Measurements from ENCODE around the gene CPB1.

The CPB1 gene

DNA sequence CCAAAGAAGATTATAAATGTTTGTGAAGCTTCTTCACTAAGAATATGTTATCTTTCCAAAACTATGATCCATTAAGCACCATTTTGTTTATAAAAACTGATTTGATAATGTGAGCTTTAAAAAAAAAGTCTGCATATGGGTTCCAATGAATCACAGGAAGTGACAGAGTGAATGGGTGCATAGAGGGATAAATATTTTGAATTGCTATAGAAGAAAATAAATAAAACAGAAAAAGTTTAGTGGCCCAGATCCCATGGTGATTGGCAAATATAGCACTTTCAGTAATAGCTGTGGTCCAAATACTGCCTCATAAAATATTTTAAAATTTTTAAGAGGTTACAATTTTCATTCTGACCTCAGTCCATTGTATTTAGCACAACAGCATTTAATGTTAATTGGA lies 56.6 kb downstream of the CPB1 start:
- DNase-seq, result no peak

DNA sequence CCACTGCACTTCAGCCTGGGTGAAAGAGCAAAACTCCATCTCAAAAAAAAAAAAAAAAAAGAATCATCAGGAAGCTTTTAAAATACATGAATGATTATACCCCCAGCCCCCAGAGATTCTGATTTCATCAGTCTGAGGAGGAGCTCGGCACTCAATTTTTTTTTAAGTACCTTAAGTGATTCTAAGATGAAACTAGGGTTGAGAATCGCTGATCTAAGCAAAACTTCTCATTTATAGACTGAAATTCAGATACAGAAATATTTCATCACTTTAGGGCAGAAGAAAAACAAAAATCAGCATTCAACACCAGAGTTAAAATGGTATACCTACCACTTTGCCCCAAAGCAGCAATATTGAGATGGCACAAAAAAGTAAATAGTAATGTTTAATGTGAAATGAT lies 62.2 kb downstream of the CPB1 start:
- DNase-seq, result no peak

DNA sequence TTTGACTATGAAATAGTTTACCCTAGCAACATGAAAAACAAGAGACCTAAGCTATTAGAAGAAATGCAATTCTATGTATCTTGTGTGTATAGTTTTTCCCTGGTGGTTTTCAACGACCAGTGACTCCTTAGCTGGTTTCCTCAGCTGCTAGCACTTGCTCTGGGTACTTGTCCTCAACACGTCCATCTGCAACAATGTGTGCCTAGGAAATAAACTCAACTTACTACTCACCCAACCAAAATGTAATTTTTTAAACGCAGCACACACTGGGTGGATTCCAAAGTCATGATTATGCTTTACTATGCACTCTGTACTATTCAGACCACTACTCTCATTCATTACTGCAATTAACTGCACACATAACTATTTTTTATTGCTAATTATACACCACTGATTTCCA lies 68.5 kb downstream of the CPB1 start:
- DNase-seq, result no peak

DNA sequence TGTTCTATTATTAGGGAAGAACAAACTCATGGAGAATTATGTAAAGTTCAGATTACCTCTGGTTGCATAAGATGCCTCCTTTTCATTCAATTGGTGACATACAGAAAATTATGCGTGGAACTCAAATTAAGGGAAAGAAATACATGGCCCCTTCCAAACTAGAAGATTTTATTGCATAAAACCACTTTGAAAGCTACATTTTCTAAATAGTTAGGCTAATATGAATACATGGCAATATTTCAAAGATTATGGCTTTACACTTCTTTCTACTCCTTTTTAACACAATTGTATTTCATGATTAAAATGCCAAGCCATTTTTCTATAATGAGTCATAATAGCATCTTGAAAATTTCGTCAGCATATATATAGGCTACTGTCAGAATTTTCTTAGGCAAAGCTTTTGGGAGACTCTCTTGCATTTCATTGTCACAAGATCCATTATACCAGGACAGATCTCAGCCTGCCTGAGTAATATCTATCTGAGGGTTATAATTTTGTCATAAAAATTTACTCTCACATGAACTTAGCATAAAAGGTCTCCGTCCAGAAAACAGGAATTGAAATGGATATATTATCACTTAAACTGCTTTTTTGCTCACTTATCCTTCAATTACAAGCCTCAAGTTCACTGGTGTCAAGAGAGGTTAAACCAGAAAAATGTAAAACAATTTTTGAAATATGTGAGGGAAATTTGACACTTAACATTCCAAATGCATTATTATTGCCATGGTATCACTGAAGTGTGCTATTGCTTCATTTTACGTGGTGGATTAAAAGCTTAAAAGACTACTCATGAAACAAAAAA lies 74.6 kb downstream of the CPB1 start:
- no peak for DNase-seq

DNA sequence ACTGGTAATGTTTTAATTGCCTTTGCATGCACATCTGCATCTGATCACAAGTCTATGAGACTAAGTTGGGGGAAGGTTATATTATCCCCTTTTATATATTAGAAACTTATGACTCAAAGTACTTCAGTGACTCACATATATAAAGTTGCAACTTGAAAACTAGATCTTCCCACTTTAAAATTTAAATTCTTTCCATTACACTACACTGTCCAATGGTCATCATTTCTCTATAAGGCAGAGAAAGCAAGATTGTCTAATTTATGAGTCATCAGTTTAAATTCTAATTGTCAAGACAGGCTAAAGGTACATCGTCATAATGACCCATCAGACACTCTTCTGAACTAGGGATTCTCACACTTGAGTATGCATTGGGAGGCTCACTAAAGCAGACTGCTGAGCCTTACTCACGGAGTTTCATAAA lies 75.4 kb downstream of the CPB1 start:
- no peak for DNase-seq

DNA sequence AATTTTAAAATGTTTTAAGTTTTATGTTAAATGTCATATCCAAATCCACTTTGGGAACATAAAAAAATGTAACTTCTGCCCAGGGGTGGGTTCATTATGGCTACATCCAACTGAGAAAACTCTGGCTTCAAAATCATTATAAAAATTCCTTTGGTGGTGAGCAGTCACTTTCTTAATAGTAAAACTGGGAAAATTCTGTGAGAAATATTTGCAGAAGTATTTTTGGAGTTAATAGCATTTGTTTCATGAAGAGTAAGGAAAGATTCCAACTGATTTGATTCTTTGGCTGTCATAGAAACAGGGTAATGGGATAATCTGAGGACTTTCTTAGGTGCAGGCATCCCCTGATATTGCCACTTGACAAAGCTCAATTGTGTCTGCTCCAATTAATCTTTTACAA lies 76.3 kb downstream of the CPB1 start:
- no peak for DNase-seq

DNA sequence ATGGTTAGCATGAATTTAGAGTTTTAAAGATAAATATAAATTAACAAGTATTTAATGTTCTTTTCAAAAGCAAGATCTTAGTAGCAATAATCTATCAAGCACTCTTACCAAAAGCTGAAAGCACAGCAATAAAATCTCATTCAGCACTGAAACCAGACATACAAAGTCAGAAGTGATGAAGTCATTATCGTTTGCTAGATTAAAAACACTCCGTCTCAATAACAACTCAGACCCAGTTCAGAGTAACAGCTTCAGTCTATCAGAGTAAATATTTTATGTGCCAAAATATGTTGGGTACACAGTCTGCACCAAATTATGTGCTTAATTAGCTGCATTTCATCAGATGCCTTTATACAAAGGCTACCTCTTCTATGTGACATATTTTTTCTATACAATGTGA lies 79.1 kb downstream of the CPB1 start:
- DNase-seq, result no peak
